H1 (cell line): ENCODE measurements around the gene NAP1L1. TPM values are rescaled to one million over a fixed set of nuclear protein-coding genes. Genes with fewer than 3 reads are reported as not detected.

Experiments used
- ASH2L ChIP-seq: fragments of 200-600, 300-600 bp; sonication (generic); IDR thresholded peaks from one replicate; pipeline ENCODE4 v1.7.1; 2017; ENCODE audit warnings: low read length
- CREB1 ChIP-seq: IDR thresholded peaks from 2 replicates; pipeline ENCODE4 v1.6.1; 2012; ENCODE audit warnings: inconsistent platforms
- JUN ChIP-seq: IDR thresholded peaks from 2 replicates; pipeline ENCODE4 v1.6.1; 2011; ENCODE audit warnings: low read depth, mild to moderate bottlenecking, improper control_type of control experiment, low read length
- NRF1 ChIP-seq: IDR thresholded peaks from 2 replicates; pipeline ENCODE4 v1.6.1; 2011; ENCODE audit warnings: mild to moderate bottlenecking, low read depth, low read length, improper control_type of control experiment
- SP1 ChIP-seq: IDR thresholded peaks from 2 replicates; pipeline ENCODE4 v1.6.1; 2011; ENCODE audit warnings: low read depth, low read length
- polyA plus RNA-seq, 7 experiments: library from polyadenylated mRNA; depleted of rRNA in 3 of 7; stranded (reverse) in 5 of 7; unstranded in 2 of 7; fragments of >200 nt in 5 of 7; fragments of 200-250 nt in 2 of 7; gene quantifications; 1 replicate in 5 of 7; 2 replicates in 1 of 7; 4 replicates in 1 of 7; pipeline versions ENCODE4 v1.2.1 to v1.2.3, GENCODE V29; 2011 to 2013; ENCODE audit warnings: missing spikeins in 2 of 7, mixed read lengths in 2 of 7
- total RNA-seq: library from RNA; stranded (reverse); fragmentation: NEBNext Ultra II Directional; extraction: Animal tissue kit (Norgen Biotek cat#: 25700); gene quantifications from 2 replicates; pipeline ENCODE4 v1.2.1, GENCODE V29; 2021
- TF ChIP-seq, protein P1 (sequence below), 3 experiments: IDR thresholded peaks; 1 replicate in 2 of 3; 2 replicates in 1 of 3; pipeline versions ENCODE4 v1.5.1 to v1.6.1; 2011; ENCODE audit warnings: low read length in 3 of 3, mild to moderate bottlenecking in 3 of 3, inconsistent platforms in 2 of 3, low read depth in 1 of 3, moderate library complexity in 1 of 3; ENCODE audit not compliant: insufficient read depth in 1 of 3; ENCODE audit errors: control extremely low read depth in 1 of 3
- TF ChIP-seq, protein P2 (sequence below): IDR thresholded peaks from 2 replicates; pipeline ENCODE4 v1.6.1; 2011; ENCODE audit warnings: low read depth, mild to moderate bottlenecking, low read length; ENCODE audit not compliant: insufficient read depth

Gene NAP1L1
- total and polyA plus RNA-seq, 2 of the 8 experiments (the other 6 are each of a cell fraction or from before 2014, with no cell fraction given) = 202 to 1,159 TPM

DNA sequence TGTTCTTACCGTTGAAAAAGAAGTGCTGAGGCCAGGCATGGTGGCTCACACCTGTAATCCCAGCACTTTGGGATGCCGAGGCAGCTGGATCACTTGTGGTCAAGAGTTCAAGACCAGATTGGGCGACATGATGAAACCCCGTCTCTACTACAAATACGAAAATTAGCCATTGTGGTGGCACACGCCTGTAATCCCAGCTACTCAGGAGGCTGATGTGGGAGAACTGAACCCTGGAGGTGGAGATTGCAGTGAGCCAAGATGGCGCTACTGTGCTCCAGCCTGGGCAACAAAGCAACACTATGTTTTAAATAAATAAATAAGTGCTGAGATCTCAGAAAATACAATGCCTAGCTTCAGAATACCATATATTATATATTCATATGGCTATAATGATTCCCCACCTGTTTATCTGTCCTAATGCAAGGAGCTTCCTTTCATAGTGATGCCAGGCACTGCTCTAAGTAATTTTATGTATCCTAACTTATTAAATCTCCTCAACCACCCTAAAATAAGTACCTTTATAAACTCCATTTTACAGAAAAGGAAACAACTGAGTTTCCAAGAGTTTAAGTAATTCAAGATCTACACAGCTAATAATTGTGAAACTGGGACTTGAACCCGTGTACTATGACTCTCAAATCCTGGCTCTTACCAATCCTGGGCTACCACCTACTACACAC lies 60.2 kb downstream of the NAP1L1 start (continued):
- TF ChIP-seq, protein P1, sequence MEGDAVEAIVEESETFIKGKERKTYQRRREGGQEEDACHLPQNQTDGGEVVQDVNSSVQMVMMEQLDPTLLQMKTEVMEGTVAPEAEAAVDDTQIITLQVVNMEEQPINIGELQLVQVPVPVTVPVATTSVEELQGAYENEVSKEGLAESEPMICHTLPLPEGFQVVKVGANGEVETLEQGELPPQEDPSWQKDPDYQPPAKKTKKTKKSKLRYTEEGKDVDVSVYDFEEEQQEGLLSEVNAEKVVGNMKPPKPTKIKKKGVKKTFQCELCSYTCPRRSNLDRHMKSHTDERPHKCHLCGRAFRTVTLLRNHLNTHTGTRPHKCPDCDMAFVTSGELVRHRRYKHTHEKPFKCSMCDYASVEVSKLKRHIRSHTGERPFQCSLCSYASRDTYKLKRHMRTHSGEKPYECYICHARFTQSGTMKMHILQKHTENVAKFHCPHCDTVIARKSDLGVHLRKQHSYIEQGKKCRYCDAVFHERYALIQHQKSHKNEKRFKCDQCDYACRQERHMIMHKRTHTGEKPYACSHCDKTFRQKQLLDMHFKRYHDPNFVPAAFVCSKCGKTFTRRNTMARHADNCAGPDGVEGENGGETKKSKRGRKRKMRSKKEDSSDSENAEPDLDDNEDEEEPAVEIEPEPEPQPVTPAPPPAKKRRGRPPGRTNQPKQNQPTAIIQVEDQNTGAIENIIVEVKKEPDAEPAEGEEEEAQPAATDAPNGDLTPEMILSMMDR (IDR thresholded peaks at IDR 0.05; ENCODE audit: control extremely low read depth in 1 of 3, insufficient read depth in 1 of 3, low read depth in 1 of 3, low read length in 3 of 3) = no peak
- TF ChIP-seq SP1 (no peak), ASH2L (no peak), JUN (no peak), CREB1 (no peak), NRF1 (no peak)
- TF ChIP-seq, protein P2, sequence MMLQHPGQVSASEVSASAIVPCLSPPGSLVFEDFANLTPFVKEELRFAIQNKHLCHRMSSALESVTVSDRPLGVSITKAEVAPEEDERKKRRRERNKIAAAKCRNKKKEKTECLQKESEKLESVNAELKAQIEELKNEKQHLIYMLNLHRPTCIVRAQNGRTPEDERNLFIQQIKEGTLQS = no peak
